ENCODE measurements around the gene FBRSL1.
"Not testable (repeated sequence)": the region's sequence is repeated elsewhere in the genome, so short reads cannot be mapped to it uniquely, and the experiment has no call there.

The FBRSL1 gene

GRCh38 chr12:132520421-132521199, 30.7 kb downstream of the FBRSL1 start:
- H3K27ac ChIP-seq, result no peak overlapping the region
- no peak for DNase-seq (ENCODE audit: low read depth, low spot score)

- DNase-seq (ENCODE audit: low read depth, low spot score), result no peak
- no peak overlapping the region for H3K27ac ChIP-seq
These were observed 31.2 kb downstream of the FBRSL1 start for GRCh38 chr12:132521200-132521580.

GRCh38 chr12:132521712-132522292, 31.9 kb downstream of the FBRSL1 start:
- DNase-seq (ENCODE audit: low read depth, low spot score), result no peak
- H3K27ac ChIP-seq, result no peak overlapping the region

GRCh38 chr12:132522592-132523380, 32.8 kb downstream of the FBRSL1 start:
- H3K27ac ChIP-seq, result no peak overlapping the region
- no peak for DNase-seq (ENCODE audit: low read depth, low spot score)

- H3K27ac ChIP-seq, result no peak overlapping the region
- no peak for DNase-seq (ENCODE audit: low read depth, low spot score)
These were observed 33.8 kb downstream of the FBRSL1 start for GRCh38 chr12:132523576-132524331.

- DNase-seq (ENCODE audit: low read depth, low spot score), result peak; percentile 85
- peak overlapping the region; percentile 27 for H3K27ac ChIP-seq
These were observed 34.5 kb downstream of the FBRSL1 start for GRCh38 chr12:132524405-132524804.

- no peak for DNase-seq (ENCODE audit: low read depth, low spot score)
- peak overlapping the region; percentile 27 for H3K27ac ChIP-seq
These were observed 35.3 kb downstream of the FBRSL1 start for GRCh38 chr12:132525011-132525832.

- H3K27ac ChIP-seq, result no peak overlapping the region
- DNase-seq (ENCODE audit: low read depth, low spot score), result no peak
These were observed 36.0 kb downstream of the FBRSL1 start for GRCh38 chr12:132525833-132526455.

GRCh38 chr12:132527186-132527882, 37.4 kb downstream of the FBRSL1 start:
- no peak overlapping the region for H3K27ac ChIP-seq
- no peak for DNase-seq (ENCODE audit: low read depth, low spot score)

- DNase-seq (ENCODE audit: low read depth, low spot score), result no peak
- H3K27ac ChIP-seq, result no peak overlapping the region
These were observed 37.9 kb downstream of the FBRSL1 start for GRCh38 chr12:132527883-132528264.

GRCh38 chr12:132528564-132529106, 38.7 kb downstream of the FBRSL1 start:
- H3K27ac ChIP-seq, result no peak overlapping the region
- DNase-seq (ENCODE audit: low read depth, low spot score), result no peak

- peak overlapping the region; percentile 22 for H3K27ac ChIP-seq
- no peak for DNase-seq (ENCODE audit: low read depth, low spot score)
These were observed 39.3 kb downstream of the FBRSL1 start for GRCh38 chr12:132529156-132529839.

- peak overlapping the region; percentile 22 for H3K27ac ChIP-seq
- DNase-seq (ENCODE audit: low read depth, low spot score), result no peak
These were observed 40.0 kb downstream of the FBRSL1 start for GRCh38 chr12:132529906-132530305.

- peak overlapping the region; percentile 22 for H3K27ac ChIP-seq
- no peak for DNase-seq (ENCODE audit: low read depth, low spot score)
These were observed 40.5 kb downstream of the FBRSL1 start for GRCh38 chr12:132530447-132530846.

GRCh38 chr12:132530851-132531250, 40.9 kb downstream of the FBRSL1 start:
- H3K27ac ChIP-seq, result no peak overlapping the region
- DNase-seq (ENCODE audit: low read depth, low spot score), result no peak

GRCh38 chr12:132532711-132533583, 43.0 kb downstream of the FBRSL1 start:
- H3K27ac ChIP-seq; DNase-seq (ENCODE audit: low read depth, low spot score): not testable (repeated sequence)

- H3K27ac ChIP-seq, result no peak overlapping the region
- DNase-seq (ENCODE audit: low read depth, low spot score), result no peak
These were observed 43.6 kb downstream of the FBRSL1 start for GRCh38 chr12:132533584-132533958.
